H1 (cell line): Measurements from ENCODE around the gene NPHP4. TPM values are rescaled to one million over a fixed set of nuclear protein-coding genes. Genes with fewer than 3 reads are reported as not detected.

Source experiments
- PHF8 ChIP-seq: fragments of 200-600 bp; sonication (generic); conservative IDR thresholded peaks from 2 replicates; pipeline ENCODE4 v1.7.1; 2012; ENCODE audit warnings: low read depth, mild to moderate bottlenecking, inconsistent platforms, low read length, moderate library complexity
- SIX5 ChIP-seq: IDR thresholded peaks from 2 replicates; pipeline ENCODE4 v1.6.1; 2011; ENCODE audit warnings: mild to moderate bottlenecking, low read depth, low read length
- TEAD4 ChIP-seq: IDR thresholded peaks from 2 replicates; pipeline ENCODE4 v1.6.1; 2012; ENCODE audit warnings: low read depth, low read length, inconsistent platforms, mixed read lengths
- polyA plus RNA-seq, 7 experiments: library from polyadenylated mRNA; depleted of rRNA in 3 of 7; stranded (reverse) in 5 of 7; unstranded in 2 of 7; fragments of >200 nt in 5 of 7; fragments of 200-250 nt in 2 of 7; gene quantifications; 1 replicate in 5 of 7; 2 replicates in 1 of 7; 4 replicates in 1 of 7; pipeline versions ENCODE4 v1.2.1 to v1.2.3, GENCODE V29; 2011 to 2013; ENCODE audit warnings: missing spikeins in 2 of 7, mixed read lengths in 2 of 7
- total RNA-seq: library from RNA; stranded (reverse); fragmentation: NEBNext Ultra II Directional; extraction: Animal tissue kit (Norgen Biotek cat#: 25700); gene quantifications from 2 replicates; pipeline ENCODE4 v1.2.1, GENCODE V29; 2021

Gene NPHP4
- total and polyA plus RNA-seq, 2 of the 8 experiments (the other 6 are each of a cell fraction or from before 2014, with no cell fraction given): 5.8 to 14.0 TPM

GRCh38 chr1:5907966-5908365 lies 84.3 kb downstream of the NPHP4 start (continued):
- no peak for TF ChIP-seq PHF8
- no peak for TF ChIP-seq SIX5
- no peak for TF ChIP-seq TEAD4
- TF ChIP-seq, all 59 proteins: peak for 0
